GM19240 (cell line): ENCODE data around the gene RTN4RL1.
"Not testable (repeated sequence)": the region's sequence is repeated elsewhere in the genome, so short reads cannot be mapped to it uniquely, and the experiment has no call there.

Experiments
- DNase-seq: peaks from one replicate; pipeline ENCODE4 v3.0.0; 2011; ENCODE audit warnings: low spot score; ENCODE audit not compliant: insufficient read length

Gene RTN4RL1

DNA sequence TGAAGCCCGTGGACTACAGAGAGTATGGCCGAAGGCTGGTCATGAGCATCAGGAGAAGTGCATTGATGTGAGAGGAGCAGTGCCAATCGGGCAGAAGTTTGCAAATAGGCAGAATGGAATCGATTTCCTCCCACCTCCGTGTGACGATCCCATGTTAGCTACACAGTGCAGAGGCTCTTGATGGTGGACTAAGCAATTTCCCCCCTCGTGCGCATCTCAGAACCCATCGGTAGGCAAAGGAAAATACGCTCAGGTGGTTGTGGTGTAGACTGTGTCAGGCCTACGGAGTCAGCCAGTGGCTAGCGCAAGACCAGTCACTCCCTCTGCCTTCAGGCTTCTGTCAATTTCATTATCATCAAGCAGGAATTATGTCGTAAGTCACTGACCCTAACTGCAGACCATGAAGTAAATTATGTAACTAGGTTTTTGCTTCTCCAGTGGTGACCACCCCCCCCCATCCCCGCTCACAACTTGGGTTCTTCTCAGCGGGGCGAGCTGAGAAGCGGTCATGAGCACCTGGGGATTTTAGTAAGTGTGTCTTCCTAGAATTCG is 128.0 kb downstream of the RTN4RL1 start:
- no peak for DNase-seq

DNA sequence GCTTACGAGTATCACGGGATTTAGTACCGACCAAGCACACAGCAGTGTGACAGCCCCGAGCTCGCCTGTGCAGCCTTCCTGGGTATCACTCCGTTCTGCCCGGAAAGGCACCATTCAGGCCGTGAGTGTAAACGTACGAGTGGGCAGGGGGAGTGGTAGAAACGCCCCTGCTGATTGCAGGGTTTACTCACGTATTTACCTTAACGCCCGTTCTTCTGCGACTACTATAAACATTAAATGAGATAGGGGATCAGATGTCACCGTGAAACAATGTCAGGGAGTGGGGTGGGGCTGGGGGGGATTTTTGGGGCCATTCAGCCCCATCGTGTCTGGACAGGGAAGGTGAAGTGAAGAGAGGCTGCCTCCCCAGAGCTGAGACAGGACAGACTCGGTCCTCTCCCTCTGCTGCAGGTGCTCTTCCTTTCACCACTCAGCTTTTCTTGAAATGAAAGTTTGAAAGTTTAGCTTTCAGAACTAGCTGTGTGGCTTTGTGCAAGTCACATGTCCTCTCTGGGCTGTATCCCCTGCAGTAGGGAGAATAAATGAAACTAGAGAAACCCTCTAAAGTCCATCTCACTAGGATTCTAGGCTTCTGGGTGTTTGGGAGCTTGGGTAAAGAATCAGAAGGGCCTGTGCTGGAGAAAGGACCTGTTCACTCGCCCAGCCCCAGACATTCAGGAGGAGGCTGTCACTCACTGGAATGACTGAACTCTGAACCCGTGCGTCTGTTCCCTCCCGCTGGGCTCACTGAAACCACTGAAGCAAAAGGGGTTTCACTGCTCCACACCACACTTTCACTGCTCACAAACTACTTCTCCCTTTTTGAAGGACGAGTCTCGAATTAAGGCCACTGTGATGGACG is 128.7 kb downstream of the RTN4RL1 start:
- DNase-seq, result peak; percentile 23

DNA sequence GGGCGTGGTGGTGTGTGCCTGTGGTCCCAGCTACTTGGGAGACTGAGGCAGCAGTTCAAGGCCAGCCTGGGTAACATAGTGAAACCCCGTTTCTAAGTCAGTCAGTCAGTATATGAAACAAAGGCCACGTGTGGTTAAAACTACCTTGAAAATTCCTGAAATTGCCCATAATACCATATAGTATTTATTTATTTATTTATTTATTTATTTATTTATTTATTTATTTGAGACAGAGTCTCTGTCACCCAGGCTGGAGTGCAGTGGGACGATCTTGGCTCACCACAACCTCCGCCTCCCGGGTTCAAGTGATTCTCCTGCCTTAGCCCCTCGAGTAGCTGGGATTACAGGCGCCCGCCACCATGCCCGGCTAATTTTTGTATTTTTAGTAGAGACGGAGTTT is 129.7 kb downstream of the RTN4RL1 start:
- DNase-seq, result not testable (repeated sequence)

DNA sequence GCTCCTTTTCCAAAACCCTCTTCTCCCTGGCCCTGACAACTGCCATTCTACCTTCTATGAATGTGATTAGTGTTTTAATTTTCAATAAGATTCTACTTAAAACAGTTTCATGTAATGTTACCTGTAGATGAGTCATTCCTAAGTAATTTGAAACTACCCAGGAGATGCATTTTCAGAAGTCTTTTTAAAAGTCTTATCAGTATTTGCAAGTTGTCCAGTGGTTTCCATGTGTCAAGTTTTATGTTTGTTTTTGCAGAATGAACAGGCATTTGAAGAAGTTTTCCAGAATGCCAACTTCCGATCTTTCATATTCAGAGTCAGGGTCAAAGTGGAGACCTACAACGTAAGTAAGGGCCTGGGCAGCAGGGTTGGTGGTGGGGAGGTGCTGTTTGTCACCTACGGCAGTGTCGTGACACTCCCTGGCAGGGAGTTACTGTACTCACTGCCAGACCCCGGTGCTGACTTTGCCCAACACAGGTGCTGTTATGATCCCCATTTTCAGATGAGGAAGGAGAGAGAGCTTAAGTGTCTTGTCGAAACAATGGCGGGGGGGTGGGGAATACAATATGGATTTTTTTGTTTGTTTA is 130.3 kb downstream of the RTN4RL1 start:
- DNase-seq, result no peak

DNA sequence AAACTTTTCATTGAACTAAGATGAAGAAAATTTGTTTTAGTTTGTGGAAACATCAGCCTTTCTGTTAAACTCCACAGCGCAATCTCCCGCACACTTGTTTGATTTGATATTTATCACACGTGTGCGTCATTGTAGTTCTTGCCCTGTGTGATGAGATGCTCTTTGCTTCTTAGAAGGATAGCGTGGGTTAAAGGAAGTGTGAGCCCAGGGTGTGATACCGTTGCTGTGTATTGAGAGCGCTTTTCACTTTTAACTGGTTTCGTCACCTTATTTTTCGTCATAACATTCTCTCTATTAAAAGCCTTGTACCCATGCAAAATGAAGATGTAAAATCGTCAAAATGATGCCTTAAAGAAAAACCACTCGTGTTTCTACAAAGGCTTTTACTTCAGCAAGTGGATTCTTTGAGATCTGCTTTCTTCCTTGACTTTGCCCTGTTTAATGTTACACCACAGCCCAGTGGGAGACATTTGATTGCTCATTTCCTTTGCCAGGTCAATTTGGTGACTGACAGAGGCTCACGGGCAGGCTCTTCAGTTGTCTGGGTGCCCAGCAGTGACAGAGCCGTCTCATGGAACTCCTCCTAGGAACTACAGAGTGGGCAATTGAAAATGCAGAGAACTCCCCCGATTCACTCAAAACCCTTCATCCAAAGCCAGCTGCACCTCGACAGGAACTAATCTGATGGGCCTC is 134.2 kb downstream of the RTN4RL1 start:
- DNase-seq, result no peak

DNA sequence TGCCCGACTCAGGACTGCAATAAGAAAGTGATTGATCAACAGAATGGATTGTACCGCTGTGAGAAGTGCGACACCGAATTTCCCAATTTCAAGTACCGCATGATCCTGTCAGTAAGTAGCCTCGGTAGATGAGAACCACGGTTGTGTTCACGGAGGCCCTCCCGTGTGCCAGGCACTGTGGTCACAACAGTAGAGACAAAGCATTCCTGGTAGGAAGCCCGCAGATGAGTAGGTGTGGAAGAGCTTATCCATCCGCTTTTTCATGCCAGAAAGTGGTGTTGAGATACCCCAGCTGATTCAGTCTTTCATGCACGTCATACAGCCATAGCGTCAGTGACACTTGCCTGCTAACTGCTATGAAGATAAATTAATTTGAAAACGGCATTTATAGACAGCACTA is 136.4 kb downstream of the RTN4RL1 start:
- DNase-seq, result no peak
